A549 treated with Mapracorat at 1 μM for 4 hours (cell line): ENCODE data around the gene SH3GLB1. TPM values are rescaled to one million over a fixed set of nuclear protein-coding genes. Genes with fewer than 3 reads are reported as not detected.

Experiments
- total RNA-seq: library from RNA; stranded (reverse); fragments of 200-300 nt; extraction: Qiagen RNA extraction; gene quantifications from 5 replicates; pipeline ENCODE4 v1.2.3, GENCODE V29; 2022

The SH3GLB1 gene
- 33.4 to 39.2 TPM (median 36.5 TPM) in 5 replicates for total RNA-seq

DNA sequence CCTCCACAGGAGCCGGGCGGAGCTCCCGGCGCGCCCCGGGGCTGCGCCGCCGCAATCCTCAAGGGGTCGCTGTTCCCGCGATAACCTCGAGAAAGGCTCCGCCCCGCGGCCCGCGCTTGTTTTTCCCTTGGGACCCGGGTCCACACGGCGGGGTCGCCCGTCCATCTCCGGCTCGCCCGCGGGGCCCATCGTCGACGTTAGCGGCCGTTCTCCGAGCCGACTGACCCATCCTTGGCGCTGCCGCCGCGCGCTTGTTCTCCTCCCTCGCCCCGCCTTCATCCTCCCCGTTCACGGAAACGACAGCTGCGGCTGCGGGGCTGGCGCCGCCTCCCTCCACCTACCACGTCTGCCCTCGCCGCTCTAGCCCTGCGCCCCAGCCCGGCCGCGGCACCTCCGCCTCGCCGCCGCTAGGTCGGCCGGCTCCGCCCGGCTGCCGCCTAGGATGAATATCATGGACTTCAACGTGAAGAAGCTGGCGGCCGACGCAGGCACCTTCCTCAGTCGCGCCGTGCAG is at the start of gene SH3GLB1:
Gene SH3GLB1, plus strand, starts transcription at position 119 of the 514 bp plus-strand sequence. Its CDS starts 324 bp downstream, at position 443.

Other genes with a start within 250 kb of the SH3GLB1 start
- not detected in 5 replicates for gene CLCA1, start 235.6 kb upstream of the SH3GLB1 start, total RNA-seq
- gene CLCA4, start 157.5 kb upstream of the SH3GLB1 start, total RNA-seq = not detected in 5 replicates
- 138 to 175 TPM (median 154 TPM) in 5 replicates for gene SELENOF, start 209.6 kb downstream of the SH3GLB1 start, total RNA-seq
- 9.5 to 12.8 TPM (median 11.4 TPM) in 5 replicates for gene HS2ST1, start 210.1 kb downstream of the SH3GLB1 start, total RNA-seq